GM21367 (cell line): ENCODE data around the gene MPRIP.

ENCODE experiments used
- ATAC-seq: cut with Tn5 transposase; IDR thresholded peaks from one replicate; pipeline ENCODE4 v1.9.1; 2021; ENCODE audit not compliant: unreplicated experiment

The MPRIP gene

GRCh38 chr17:17161121-17161520 is 118.9 kb downstream of the MPRIP start:
- no peak for ATAC-seq

GRCh38 chr17:17161759-17162158 is 119.5 kb downstream of the MPRIP start:
- ATAC-seq, result no peak

GRCh38 chr17:17164156-17164555 is 121.9 kb downstream of the MPRIP start:
- no peak for ATAC-seq

GRCh38 chr17:17164676-17165075 is 122.4 kb downstream of the MPRIP start:
- no peak for ATAC-seq

GRCh38 chr17:17165666-17166308 is 123.5 kb downstream of the MPRIP start:
- ATAC-seq, result no peak

- no peak for ATAC-seq
Observed at GRCh38 chr17:17166446-17166845, 124.2 kb downstream of the MPRIP start.

GRCh38 chr17:17167356-17167755 is 125.1 kb downstream of the MPRIP start:
- no peak for ATAC-seq

- no peak for ATAC-seq
Observed at GRCh38 chr17:17167986-17168385, 125.7 kb downstream of the MPRIP start.

GRCh38 chr17:17168401-17168800 is 126.1 kb downstream of the MPRIP start:
- ATAC-seq, result no peak

- ATAC-seq, result no peak
Observed at GRCh38 chr17:17169396-17169795, 127.1 kb downstream of the MPRIP start.

- no peak for ATAC-seq
Observed at GRCh38 chr17:17170346-17170985, 128.2 kb downstream of the MPRIP start.

- ATAC-seq, result no peak
Observed at GRCh38 chr17:17171186-17171585, 128.9 kb downstream of the MPRIP start.

GRCh38 chr17:17172001-17172939 is 130.0 kb downstream of the MPRIP start:
- ATAC-seq, result no peak

- no peak for ATAC-seq
Observed at GRCh38 chr17:17172990-17173389, 130.7 kb downstream of the MPRIP start.

- ATAC-seq, result no peak
Observed at GRCh38 chr17:17173921-17174320, 131.7 kb downstream of the MPRIP start.

GRCh38 chr17:17175340-17175739 is 133.1 kb downstream of the MPRIP start:
- no peak for ATAC-seq

GRCh38 chr17:17175917-17176316 is 133.7 kb downstream of the MPRIP start:
- no peak for ATAC-seq

- ATAC-seq, result no peak
Observed at GRCh38 chr17:17176341-17176740, 134.1 kb downstream of the MPRIP start.

GRCh38 chr17:17177176-17177575 is 134.9 kb downstream of the MPRIP start:
- no peak for ATAC-seq

- no peak for ATAC-seq
Observed at GRCh38 chr17:17179371-17179827, 137.1 kb downstream of the MPRIP start.

GRCh38 chr17:17180141-17180603 is 137.9 kb downstream of the MPRIP start:
- no peak for ATAC-seq
